ENCODE data around the gene JUND. TPM values are rescaled to one million over a fixed set of nuclear protein-coding genes. Genes with fewer than 3 reads are reported as not detected.

Gene JUND
- polyA plus RNA-seq, 10 donors: 78.2 to 184 (median 137) TPM

DNA sequence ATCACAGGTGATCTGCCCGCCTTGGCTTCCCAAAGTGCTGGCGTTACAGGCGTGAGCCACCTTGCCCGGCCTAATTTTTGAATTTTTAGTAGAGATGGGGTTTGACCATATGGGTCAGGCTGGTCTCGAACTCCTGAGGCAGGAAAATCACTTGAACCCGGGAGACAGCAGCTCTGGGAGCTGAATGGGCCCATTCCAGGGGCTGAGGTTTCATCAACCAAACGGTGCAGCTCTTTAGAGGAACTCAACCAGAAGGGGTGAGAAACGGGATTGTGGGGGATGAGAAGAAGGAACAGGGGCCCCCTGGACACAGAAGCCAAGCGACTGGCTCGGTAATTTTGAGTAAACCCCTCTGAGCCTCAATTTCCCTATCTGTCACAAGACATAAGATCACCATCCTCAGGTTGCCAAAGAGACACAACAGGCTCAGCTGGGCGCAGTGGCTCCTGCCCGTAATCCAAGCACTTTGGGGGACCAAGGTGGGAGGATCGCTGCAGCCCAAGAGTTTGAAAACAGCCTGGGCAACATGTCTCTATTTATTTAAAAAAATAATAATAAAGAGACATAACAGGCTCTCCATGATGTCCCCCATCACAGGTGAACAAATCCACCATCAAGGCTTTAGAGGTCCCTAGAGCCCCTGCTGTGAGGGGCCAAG lies 7.7 kb downstream of the JUND start:
- DNase-seq: no peak

DNA sequence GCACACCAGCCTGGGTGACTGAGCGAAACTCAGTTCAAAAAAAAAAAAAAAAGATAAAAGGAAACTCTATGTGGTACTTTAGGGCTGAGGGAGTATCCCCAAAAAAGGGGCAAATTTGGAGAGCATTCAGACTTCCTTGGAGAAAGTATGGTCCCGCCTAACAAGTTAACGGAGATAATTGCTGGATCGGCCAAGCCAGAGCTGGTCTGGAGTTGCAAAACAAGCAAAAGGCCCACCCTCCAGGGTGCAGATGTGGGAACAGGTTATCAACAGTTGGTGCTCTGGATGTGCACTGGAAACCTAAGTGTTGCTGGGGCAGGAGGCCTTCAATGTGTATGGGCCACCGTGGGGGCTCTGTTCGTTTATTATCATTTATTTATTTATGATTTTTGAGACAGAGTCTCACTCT lies 10.0 kb downstream of the JUND start:
- DNase-seq: peak in 1 of 3 donors; percentile 64

DNA sequence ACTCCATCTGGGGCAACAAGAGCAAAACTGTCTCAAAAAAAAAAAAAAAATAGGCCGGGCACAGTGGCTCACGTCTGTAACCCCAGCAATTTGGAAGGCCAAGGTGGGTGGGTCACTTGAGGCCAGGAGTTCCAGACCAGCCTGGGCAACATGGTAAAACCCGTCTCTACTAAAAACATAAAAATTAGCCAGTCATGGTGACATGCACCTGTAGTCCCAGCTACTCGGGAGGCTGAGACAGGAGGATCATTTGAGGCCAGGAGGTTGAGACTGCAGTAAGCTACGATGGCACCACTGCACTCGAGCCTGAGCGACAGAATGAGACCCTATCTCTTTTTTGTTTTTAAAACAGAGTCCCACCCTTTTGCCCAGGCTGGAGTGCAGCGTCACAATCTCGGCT lies 11.1 kb downstream of the JUND start:
- no peak for DNase-seq

DNA sequence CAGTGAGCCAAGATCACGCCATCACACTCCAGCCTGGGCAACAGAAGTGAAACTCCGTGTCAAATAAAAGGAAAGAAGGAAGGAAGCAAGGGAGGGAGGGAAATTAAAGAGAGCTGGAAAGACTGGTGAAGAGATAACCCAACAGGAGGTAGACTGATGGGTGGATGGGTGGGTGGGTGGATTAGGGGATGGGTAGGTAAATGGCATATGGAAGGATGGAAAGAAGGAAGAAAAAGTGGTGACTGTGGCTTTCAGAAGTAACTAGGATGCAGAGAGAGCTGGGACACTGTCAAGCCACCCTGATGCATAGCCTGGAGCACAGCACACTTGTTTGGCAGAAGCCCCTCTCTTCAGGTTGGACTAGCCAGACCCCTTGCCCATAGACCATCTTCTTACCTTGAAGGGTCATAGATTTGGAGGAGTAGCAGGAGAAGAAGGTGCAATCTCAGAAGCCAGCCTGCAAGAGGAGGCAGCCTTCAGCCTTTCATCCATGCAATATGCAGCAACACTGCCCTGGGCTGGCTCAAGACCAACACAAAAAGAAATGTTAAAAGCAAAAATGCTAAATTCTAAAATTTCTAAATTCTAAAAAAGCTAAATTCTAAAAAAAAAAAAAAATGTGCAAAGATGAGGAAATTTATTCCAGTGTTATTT lies 12.2 kb downstream of the JUND start:
- no peak for DNase-seq

DNA sequence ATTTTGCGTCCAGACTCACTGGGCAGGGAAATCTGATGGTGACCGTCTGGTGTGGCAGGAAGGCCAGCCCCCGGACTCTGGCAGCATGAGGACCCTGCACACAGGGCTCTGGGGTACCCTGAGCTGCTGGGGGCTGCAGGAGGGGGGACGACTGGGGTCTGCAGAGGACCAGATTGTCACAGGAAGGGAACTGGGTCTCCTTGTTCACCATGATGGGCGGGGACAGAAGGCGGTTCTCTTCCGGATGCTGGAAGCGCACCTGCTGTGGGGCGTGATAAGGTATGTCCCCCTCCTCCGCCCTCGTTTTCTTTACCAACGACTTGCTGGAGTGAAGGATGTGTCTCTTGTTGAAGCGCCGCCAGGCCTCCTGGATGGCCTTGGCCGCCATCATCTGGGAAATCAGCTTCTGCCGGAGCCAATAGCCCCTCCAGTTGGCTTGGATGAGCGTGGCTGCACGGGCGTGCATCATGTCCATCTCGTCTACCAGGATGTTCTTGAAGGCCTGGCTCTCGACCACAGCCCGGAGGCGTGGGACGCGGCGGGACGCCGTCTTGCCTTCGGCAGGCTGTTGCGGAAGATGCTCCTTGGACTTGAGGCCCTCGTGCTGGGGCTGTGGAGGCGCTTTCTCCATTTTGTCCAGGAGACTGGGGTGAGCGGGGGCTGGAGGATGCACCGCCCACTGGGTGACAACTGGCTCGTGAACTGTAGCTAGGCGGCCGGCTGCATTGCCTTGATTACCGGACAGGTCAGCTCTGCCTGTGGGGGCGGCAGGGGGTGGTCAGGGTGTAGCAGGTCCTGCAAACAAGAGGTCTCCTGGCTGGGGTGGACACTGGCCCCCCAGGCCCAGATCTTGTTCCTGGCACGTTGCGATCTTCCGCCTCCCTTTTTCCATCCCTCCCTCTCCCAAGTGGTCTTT lies 14.4 kb downstream of the JUND start:
- DNase-seq: peak in 1 of 3 donors; percentile 44

DNA sequence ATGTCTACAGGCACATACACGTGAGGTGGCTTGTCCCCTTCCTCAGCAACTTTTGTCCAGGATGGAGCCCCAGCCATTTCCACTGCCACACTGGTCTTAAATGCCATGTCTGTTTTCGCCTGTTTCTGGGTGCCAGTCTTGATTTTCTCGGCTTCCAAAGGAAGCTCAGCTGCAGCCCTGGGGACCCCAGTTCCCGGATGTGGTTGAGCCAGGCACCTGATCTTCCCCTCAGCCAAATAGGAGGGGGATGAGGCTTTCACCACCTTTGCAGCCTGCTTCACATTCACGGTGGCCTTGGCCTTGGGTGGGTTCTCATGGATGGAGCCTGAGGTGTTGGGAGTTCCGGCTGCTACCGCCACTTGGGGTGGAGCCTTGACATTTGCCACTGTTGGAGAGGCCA lies 15.8 kb downstream of the JUND start:
- DNase-seq: peak in 1 of 3 donors; percentile 25

DNA sequence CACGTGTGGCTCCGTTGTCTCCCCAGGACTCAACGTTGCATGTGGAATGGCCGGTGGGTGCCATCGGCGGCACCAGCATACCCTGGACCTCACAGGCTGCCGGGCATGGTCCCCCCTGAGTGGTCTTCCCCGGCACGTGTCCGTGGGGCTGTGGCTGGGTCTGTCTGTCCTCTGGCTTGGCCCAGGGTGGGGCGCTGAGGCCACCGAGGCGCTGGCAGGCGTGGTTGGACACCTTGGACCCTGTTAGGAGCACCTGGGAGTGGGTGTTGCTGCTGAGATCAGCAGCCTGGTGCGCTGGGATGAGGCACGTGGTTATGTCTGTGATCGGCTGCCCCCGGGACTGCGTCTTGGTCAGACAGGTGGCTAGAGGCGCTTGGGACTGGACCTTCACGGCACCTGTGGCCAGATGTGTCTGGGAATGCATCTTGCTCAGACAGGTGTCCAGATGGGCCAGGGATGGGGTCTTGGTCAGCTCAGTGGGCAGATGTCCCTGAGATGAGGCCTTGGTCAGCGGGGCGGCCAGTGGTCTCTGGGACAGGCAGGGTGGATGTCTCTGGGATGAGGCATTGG lies 16.4 kb downstream of the JUND start:
- DNase-seq: peak in 1 of 3 donors; percentile 23

DNA sequence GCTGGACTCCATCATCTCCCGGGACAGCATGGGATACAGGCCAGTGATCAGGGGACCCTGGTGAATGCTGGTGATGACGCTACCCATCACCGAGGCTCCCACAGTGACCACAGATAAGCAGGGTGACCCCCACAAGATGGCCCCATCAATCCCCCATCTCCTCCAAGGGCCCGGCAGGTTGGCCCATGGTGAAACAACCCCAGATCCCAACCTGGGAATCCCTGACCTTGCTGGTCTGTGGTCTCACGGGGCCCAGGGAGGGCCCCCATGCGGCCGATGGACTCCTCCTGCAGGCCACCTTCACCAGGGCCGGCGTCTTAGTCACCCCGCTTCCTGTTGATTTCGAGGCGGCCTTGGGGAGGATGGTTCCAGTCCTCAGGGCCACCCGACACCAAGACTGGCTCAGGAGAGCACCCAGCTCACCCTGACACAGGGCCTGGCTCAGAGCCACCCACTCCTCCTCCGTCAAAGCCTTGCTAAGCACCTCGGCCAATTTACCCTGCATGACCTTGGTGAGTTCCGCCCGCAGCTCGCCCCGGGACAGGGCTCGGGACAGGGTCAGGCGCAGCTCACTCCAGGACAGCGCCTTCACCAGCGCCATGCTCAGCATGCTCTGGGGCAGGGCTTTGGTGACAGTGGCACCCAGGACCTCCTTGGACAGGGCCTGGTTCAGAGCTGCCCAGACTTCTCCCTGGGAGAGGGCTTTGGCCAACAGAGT lies 17.1 kb downstream of the JUND start:
- peak in 1 of 3 donors; percentile 22 for DNase-seq

DNA sequence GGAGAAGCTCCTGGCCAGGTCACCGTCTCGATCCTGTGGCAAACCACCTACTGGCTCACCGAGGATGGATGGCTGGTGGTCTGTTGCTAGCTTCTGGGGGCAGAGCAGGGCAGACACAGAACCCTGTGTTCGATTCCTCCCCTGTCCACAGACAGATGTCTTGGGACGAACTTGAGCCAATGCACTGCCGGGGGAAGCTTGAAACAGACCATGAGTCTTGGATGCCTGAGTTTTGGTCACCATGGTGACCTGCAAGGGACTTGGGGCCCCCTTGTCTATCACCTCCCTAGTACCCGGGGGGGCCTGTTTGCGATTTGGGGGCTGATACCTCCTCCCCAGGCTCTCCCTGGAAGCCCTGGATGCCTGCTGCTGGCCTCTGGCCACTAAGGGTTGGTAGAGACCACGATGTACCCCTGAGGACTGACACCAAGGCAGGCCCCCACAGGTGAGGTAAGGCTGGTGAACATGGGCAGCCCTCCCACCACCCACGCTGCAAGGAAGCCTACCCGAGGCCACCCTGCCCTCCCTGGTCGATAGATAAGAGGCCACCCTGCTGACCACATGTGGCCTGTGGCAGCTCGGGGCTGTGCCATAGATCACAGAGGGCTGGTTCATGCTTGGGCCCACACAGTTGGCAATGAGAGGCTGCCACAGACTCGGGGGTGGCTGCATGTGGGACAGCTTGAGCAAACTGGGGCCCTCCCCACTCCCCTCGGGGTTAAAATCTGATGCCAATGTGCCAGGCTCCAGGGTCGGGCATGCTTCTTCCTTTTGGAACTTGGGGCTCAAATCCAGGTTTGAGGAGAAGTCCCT lies 17.9 kb downstream of the JUND start:
- DNase-seq: no peak

DNA sequence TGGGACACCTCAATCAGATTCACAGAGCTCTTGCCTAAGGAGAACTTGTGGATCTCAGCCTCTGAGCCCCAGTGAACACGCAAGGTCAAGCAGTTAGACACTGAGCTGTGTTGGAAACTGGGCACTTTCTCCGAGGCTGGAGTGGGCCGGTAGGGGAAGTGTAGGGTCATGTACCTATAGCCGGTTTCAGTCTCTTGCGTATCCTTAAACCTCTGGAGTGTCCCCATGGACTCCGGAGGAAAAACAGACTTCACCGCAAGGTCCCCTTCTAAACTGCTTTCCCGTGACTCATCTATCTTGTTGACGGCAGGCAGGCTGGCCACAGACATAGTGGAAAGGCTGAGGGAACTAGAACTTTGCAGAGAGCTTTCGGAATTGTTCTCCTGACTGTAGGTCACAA lies 18.5 kb downstream of the JUND start:
- no peak for DNase-seq

DNA sequence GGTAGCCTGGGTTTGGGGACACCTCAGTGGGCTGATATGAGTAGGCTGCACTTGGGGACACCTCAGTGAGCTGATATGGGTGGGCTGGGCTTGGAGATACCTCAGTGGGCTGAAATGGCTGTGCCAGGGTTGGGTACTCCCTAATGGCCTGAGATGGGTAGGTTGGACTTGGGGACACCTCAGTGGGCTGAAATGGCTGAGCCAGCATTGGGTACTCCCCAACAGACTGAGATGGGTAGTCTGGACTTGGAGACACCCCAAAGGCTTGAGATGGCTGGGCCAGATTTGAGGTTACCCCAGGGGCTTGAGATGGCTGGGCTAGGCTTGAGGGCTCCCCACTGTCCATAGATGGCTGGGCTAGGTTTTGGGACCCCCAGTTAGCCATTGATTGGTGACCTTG lies 19.3 kb downstream of the JUND start:
- DNase-seq: no peak

DNA sequence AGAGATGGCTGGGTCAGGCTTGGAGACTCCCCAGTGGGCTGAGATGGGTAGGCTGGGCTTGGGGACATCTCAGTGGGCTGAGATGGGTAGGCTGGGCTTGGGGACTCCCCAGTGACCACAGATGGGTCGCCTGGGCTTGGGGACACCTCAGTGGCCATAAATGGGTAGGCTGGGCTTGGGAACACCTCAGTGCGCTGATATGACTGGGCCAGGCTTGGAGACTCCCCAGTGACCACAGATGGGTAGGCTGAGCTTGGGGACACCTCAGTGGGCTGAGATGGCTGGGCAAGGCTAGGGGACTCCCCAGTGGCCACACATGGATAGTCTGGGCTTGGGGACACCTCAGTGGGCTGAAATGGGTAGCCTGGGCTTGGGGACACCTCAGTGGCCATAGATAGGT lies 19.9 kb downstream of the JUND start:
- no peak for DNase-seq

DNA sequence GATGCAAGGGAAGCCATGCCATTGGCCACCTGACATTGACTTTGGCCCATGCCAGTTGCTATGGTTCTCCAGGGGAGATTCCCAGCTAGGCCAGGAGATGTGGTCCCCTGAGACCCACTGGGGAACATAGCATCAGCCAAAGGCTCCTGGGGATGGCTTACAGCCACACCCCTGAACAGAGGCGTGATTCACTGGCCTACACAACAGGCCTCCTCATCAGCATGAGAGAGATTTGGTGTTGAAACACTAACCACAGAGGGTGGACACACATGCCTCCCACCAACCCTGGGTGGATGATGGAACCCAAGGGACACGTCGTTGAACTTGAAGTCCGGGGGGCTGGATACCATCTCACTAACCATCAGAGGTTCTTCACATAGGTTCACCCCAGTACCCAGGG lies 21.5 kb downstream of the JUND start:
- no peak for DNase-seq

DNA sequence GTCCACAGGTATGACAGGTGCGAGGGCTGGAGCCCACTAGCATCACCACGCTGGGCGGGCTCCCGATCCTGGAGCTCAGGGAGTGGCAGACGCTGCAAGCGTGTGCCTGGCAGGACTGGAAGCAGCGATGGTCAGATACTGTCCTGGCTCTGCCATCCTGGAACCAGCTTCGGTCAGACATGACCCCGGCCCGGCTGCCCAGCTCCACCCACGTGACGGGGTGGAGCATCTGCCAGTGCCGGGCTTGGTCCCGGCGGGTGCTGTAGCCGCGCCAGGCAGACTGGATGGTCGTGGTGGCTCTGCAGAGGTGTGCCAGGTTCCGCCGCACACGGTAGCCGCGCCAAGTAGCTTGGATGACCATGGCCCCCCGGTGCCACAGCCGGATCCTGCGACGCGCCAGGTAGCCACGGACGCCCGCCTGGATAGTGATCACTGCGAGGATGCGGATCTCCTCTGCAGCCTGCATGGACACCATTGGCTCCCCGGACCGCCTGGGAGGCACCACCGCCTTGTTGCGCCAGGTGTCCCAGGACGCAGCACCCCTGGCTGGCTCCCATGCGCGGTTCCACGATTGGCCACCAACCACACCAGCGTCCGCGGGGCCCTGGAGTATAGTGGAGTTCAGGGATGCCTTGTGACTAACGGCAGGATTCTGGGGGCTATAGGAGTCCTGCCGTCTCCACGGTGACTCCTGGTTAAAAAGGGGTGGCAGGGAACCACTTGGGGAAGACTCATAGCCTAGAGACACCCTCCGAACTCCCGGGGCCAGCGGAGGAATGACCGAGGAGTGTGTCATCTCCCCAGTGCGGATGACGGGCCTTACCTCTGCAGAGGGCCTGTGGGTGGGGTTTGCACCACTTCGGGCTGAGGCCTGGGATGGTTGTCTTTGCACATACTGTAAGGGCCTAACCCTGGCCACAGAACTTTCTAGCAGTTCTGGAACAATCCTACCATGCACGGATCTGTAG lies 23.6 kb downstream of the JUND start:
- DNase-seq: no peak

DNA sequence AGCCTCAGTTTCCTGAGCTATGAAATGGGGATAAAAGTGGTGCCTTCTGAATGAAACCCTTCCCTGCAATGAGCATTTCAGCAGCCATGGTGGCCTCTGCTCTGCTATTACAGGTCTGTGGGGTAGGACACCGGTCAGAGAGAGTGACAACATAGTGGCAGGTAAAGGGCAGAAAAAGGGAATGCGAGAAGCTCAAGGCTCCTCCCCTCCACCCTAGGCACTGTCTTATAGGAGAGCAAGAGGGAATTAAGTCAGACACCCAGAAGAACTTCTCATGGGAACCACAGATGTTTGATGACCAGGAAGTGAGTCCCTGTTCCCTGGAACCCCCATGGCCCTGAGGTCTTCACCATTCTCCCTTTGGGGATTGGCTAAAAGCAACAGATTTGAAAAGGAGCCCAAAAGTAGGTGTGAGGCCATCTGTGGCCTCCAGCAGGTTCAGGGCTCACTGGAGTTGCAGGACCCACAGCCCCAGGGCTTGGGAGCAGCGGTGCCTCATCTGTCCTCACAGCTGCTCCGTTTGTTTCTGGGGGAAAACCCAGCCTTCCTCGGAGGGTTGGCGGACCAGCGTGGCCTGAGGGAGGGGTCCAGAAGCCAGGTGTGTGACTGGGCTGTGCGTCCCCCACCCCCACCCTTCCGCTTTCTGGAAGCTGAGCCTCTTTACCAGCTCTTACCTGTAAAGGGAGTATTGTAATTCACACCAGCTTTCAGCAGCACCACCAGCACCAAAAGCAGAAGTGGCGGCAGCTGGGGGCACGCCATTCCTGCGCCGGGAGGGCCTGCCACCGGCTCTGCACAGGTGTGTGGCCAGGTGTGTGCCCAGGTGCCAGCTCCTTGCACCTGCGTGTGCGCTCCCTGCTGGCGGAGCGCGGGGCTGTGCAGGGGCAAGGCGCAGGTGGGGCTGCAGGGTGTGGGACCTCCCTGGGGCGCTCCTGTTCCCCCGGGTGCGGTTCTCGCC lies 26.6 kb downstream of the JUND start:
- no peak for DNase-seq

DNA sequence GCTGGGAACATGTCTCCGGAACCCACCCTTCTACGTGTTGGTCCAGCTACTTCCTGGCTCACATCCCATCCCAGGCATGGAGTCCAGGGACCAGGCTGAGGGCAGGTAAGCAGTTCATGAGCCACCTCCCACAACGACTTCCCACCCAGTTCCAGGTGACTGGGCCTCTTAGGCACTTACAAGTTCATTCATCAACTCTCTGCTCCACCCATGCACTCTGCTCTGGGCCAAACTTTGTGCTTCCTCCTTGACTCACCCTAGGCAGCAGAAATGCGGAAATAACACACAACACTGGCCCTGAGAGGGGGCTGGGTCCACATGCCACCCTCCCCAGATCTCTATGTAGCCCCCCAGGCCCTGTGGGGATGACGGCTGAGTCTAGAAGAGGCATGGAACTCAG lies 27.7 kb downstream of the JUND start:
- peak in 1 of 3 donors; percentile 42 for DNase-seq

DNA sequence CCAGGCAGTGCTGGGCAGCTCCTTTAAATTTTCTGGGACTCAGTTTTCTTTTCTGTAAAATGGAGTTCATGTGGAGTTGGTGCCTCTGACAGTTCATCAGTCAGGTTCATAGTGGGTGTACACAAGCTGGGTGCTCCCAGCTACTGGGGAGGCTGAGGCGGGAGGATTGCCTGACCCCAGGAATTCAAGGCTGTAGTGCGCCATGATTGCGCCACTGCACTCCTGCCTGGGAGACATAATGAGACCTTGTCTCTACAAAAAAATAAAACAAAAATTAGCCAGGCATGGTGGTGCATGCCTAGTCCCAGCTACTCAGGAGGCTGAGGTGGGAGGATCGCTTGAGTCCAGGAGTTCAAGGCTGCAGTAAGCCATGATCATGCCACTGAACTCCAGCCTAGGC lies 28.3 kb downstream of the JUND start:
- no peak for DNase-seq

DNA sequence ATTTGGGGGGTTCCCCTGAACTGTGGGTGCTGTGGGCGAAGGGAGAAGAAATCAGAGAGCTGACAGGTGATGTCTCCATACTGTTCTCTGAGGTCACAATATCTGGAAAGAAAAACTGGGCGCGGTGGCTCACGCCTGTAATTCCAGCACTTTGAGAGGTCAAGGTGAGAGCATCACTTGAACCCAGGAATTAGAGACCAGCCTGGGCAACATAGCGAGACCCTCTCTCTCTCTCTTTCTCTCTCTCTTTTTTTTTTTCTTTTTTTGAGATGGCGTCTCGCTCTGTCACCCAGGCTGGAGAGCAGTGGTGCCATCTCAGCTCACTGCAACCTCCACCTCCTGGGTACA lies 29.1 kb downstream of the JUND start:
- no peak for DNase-seq

Data from muscle of back (tissue), 11 donors.